MM.1S (cell line): Measurements from ENCODE around the gene TEAD4.
"Not testable (repeated sequence)": the region's sequence is repeated elsewhere in the genome, so short reads cannot be mapped to it uniquely, and the experiment has no call there.

Source experiments
- DNase-seq: peaks from one replicate; pipeline ENCODE4 v3.0.0-alpha.2; 2015
- H2AFZ ChIP-seq: fragments of 300-600 bp; sonication (generic); 2 replicates; pipeline ENCODE4 v1.6.0; 2016; ENCODE audit warnings: antibody characterized with exemption, low read length
- H3F3A ChIP-seq: fragments of 300-600 bp; sonication (generic); 2 replicates; pipeline ENCODE4 v1.6.1; 2016; ENCODE audit warnings: mild to moderate bottlenecking, antibody characterized with exemption, low read length, moderate library complexity, mixed read lengths; ENCODE audit not compliant: insufficient read depth
- H3K27ac ChIP-seq: fragments of 300-600 bp; sonication (generic); 2 replicates; pipeline ENCODE4 v1.5.1; 2016; ENCODE audit warnings: mild to moderate bottlenecking, low read length
- H3K27me3 ChIP-seq: fragments of 300-600 bp; sonication (generic); replicated peaks from 2 replicates; pipeline ENCODE4 v1.6.0; 2016; ENCODE audit warnings: low read length; ENCODE audit not compliant: insufficient read depth
- H3K36me3 ChIP-seq: fragments of 300-600 bp; sonication (generic); replicated peaks from 2 replicates; pipeline ENCODE4 v1.6.1; 2016; ENCODE audit warnings: mild to moderate bottlenecking, low read length, mixed read lengths; ENCODE audit not compliant: insufficient read depth
- H3K4me1 ChIP-seq: fragments of 300-600 bp; sonication (generic); 2 replicates; pipeline ENCODE4 v1.6.1; 2016; ENCODE audit warnings: low read length, mixed read lengths
- H3K4me2 ChIP-seq: fragments of 300-600 bp; sonication (generic); 2 replicates; pipeline ENCODE4 v1.6.0; 2016; ENCODE audit warnings: low read depth, low read length
- H3K4me3 ChIP-seq: fragments of 300-600 bp; sonication (generic); 2 replicates; pipeline ENCODE4 v1.5.1; 2016; ENCODE audit warnings: low read length, mixed read lengths
- H3K79me2 ChIP-seq: fragments of 300-600 bp; sonication (generic); 2 replicates; pipeline ENCODE4 v1.6.1; 2016; ENCODE audit warnings: mixed run types, low read length, mixed read lengths
- H3K9ac ChIP-seq: fragments of 300-600 bp; sonication (generic); 2 replicates; pipeline ENCODE4 v1.6.1; 2016; ENCODE audit warnings: low read length, mixed read lengths
- H3K9me2 ChIP-seq: fragments of 300-600 bp; sonication (generic); replicated peaks from 2 replicates; pipeline ENCODE4 v1.6.1; 2016; ENCODE audit warnings: mild to moderate bottlenecking, low read length, mixed read lengths; ENCODE audit not compliant: insufficient read depth
- H3K9me3 ChIP-seq: fragments of 300-600 bp; sonication (generic); replicated peaks from 2 replicates; pipeline ENCODE4 v1.6.1; 2016; ENCODE audit warnings: mild to moderate bottlenecking, low read length, mixed read lengths; ENCODE audit not compliant: insufficient read depth
- H4K20me1 ChIP-seq: fragments of 300-600 bp; sonication (generic); 2 replicates; pipeline ENCODE4 v1.6.1; 2016; ENCODE audit warnings: mild to moderate bottlenecking, low read length, moderate library complexity, mixed read lengths; ENCODE audit not compliant: insufficient read depth
- EZH2 ChIP-seq: fragments of 300-600 bp; sonication (generic); optimal IDR thresholded peaks from 2 replicates; pipeline ENCODE3; 2017; ENCODE audit warnings: low read depth, mild to moderate bottlenecking, antibody characterized with exemption, low read length, mixed read lengths
- EZH2phosphoT487 ChIP-seq: fragments of 300-600 bp; sonication (generic); IDR thresholded peaks from 2 replicates; pipeline ENCODE4 v1.6.1; 2018; ENCODE audit warnings: antibody characterized with exemption, low read length
- TF ChIP-seq, protein P1 (sequence below): fragments of 300-600 bp; sonication (generic); IDR thresholded peaks from 2 replicates; pipeline ENCODE4 v1.5.1; 2016; ENCODE audit warnings: antibody characterized with exemption, low read length, mixed read lengths

The TEAD4 gene

DNA sequence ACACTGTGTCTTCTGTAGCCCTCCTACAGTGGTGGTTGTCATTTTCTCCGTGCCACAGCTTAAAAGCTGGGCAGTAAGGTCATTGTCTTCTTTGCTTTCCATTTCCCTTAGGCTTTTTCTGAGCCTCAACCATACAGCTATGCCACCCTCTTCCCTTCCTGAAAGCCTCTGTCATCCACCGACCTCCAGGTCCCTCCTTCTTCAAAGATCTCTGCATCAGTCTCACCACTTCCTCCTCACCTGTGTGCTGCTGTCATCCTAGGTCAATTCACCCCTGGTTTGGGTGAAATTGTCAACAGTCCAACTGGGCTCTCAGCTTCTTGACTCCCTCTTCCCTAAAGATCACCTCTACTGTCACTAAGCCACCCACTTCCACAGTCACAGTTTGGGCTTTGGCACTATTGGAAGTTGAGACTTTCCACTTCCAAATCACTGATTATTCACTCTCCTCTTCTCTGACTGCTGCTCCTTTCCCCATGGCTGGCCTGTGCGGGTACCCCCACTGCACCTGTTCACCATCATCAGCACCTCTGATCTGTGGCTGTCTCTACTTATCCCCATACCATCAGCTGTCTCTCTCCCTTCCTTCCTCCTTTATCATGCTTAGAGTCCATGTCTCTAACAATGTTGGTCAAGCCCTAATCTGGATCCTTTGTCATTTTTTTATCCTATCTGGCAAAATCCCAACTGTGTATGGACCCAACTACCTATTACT lies 102.5 kb downstream of the TEAD4 start:
- Histone ChIP-seq H2AFZ (no peak overlapping the region), H3K79me2 (no peaks in the 10 kb centered on the region), H3K4me2 (no peak overlapping the region), H3K9me3 (no peaks in the 10 kb centered on the region), H3K27me3 (peaks cover 21% of the 10 kb centered on the region), H3K9me2 (no peaks in the 10 kb centered on the region), H3K36me3 (no peaks in the 10 kb centered on the region), H3K27ac (no peak overlapping the region), H3K4me1 (no peaks in the 10 kb centered on the region), H4K20me1 (no peaks in the 10 kb centered on the region), H3F3A (no peaks in the 10 kb centered on the region), H3K9ac (no peak overlapping the region), H3K4me3 (no peak overlapping the region)
- TF ChIP-seq, protein P1, sequence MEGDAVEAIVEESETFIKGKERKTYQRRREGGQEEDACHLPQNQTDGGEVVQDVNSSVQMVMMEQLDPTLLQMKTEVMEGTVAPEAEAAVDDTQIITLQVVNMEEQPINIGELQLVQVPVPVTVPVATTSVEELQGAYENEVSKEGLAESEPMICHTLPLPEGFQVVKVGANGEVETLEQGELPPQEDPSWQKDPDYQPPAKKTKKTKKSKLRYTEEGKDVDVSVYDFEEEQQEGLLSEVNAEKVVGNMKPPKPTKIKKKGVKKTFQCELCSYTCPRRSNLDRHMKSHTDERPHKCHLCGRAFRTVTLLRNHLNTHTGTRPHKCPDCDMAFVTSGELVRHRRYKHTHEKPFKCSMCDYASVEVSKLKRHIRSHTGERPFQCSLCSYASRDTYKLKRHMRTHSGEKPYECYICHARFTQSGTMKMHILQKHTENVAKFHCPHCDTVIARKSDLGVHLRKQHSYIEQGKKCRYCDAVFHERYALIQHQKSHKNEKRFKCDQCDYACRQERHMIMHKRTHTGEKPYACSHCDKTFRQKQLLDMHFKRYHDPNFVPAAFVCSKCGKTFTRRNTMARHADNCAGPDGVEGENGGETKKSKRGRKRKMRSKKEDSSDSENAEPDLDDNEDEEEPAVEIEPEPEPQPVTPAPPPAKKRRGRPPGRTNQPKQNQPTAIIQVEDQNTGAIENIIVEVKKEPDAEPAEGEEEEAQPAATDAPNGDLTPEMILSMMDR = no peak
- TF ChIP-seq EZH2phosphoT487 = no peak
- no peak for TF ChIP-seq EZH2
- DNase-seq = no peak

DNA sequence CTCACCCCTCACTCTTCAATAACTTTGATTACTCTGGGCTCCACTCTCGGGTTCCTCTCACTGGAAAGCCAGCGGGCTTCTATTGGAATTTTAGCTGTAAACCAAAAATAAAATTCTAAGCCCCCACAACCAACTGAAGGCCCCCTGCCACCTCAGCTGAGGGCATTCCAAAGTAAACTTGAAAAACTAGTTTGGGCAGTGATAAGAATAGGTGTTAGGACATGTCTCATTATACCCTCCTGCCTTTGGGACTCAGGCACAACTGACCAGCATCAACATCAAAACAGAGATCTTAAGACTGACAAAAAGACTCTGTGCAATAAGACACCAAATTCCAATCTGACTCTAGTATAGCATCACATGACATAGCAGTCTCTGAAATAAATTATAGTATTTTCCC lies 106.1 kb downstream of the TEAD4 start:
- Histone ChIP-seq H3K36me3 (no peaks in the 10 kb centered on the region), H3K4me2 (no peak overlapping the region)

DNA sequence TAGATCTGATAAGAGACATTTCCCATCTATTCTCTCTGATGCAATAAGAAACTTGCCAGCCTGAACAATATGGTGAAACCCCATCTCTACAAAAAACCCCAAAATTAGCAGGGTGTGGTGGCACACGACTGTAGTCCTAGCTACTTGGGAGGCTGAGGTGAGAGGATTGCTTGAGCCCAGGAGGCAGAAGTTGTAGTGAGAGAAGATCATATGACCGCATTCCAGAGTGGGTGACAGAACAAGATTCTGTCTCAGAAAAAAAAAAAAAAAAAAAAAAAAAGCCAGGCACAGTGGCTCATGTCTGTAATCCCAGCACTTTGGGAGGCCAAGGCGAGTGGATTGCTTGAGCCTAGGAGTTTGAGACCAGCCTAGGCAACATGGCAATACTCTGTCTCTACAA lies 106.6 kb downstream of the TEAD4 start:
- H4K20me1 ChIP-seq, H3K4me1 ChIP-seq, H3K9me3 ChIP-seq, H2AFZ ChIP-seq, DNase-seq, H3K4me2 ChIP-seq, H3K27ac ChIP-seq, H3F3A ChIP-seq, H3K9me2 ChIP-seq, H3K9ac ChIP-seq, H3K4me3 ChIP-seq, H3K36me3 ChIP-seq, H3K79me2 ChIP-seq: not testable (repeated sequence)
- H3K27me3 ChIP-seq = peaks cover 35% of the 10 kb centered on the region

More for the DNA sequence above, 106.1 kb downstream of the TEAD4 start:
- TF ChIP-seq EZH2 (no peak), EZH2phosphoT487 (no peak)
- TF ChIP-seq, protein P1 = no peak
- no peaks in the 10 kb centered on the region for H4K20me1 ChIP-seq
- no peaks in the 10 kb centered on the region for H3K4me1 ChIP-seq
- no peak overlapping the region for H3K27ac ChIP-seq
- no peak for DNase-seq
- H3K27me3 ChIP-seq = peaks cover 33% of the 10 kb centered on the region
- no peak overlapping the region for H2AFZ ChIP-seq
- no peak overlapping the region for H3K4me3 ChIP-seq
- H3K9me2 ChIP-seq = no peaks in the 10 kb centered on the region
- H3K9ac ChIP-seq = no peak overlapping the region
- H3K9me3 ChIP-seq = no peaks in the 10 kb centered on the region
- H3K79me2 ChIP-seq = no peaks in the 10 kb centered on the region
- no peaks in the 10 kb centered on the region for H3F3A ChIP-seq

DNA sequence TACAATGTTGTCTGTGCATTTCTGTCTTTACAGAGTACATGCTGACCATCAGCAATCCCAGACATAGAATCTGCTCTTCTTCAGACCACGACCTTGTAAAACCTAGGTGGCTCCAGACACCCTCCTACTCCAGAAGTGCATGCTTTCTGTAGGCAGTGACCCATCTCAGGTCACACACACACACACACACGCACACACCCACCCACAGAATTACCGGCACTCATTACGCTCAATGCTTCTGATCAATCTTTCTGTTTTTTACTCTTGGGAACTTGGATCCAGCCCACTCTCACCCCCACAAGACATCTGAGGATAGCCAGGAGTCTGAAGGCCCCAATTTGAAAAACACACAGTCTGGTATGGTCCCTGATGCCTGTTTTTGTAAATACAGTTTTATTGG lies 110.5 kb downstream of the TEAD4 start:
- Histone ChIP-seq H4K20me1 (no peaks in the 10 kb centered on the region), H3K79me2 (no peaks in the 10 kb centered on the region), H3K36me3 (no peaks in the 10 kb centered on the region), H3K4me1 (no peaks in the 10 kb centered on the region), H3F3A (no peaks in the 10 kb centered on the region), H3K27ac (no peak overlapping the region), H3K27me3 (peaks cover 37% of the 10 kb centered on the region), H3K9ac (no peak overlapping the region), H2AFZ (no peak overlapping the region), H3K9me3 (no peaks in the 10 kb centered on the region), H3K4me2 (no peak overlapping the region), H3K9me2 (no peaks in the 10 kb centered on the region), H3K4me3 (no peak overlapping the region)
- TF ChIP-seq EZH2 (no peak), EZH2phosphoT487 (no peak)
- TF ChIP-seq, protein P1 = no peak
- no peak for DNase-seq
